Ammon's horn (tissue), 1 donor: Measurements from ENCODE around the gene ICAM1.

Experiments used
- DNase-seq: peaks from one replicate; pipeline ENCODE4 v3.0.0-alpha.2; 2016; ENCODE audit warnings: low spot score

The ICAM1 gene

DNA sequence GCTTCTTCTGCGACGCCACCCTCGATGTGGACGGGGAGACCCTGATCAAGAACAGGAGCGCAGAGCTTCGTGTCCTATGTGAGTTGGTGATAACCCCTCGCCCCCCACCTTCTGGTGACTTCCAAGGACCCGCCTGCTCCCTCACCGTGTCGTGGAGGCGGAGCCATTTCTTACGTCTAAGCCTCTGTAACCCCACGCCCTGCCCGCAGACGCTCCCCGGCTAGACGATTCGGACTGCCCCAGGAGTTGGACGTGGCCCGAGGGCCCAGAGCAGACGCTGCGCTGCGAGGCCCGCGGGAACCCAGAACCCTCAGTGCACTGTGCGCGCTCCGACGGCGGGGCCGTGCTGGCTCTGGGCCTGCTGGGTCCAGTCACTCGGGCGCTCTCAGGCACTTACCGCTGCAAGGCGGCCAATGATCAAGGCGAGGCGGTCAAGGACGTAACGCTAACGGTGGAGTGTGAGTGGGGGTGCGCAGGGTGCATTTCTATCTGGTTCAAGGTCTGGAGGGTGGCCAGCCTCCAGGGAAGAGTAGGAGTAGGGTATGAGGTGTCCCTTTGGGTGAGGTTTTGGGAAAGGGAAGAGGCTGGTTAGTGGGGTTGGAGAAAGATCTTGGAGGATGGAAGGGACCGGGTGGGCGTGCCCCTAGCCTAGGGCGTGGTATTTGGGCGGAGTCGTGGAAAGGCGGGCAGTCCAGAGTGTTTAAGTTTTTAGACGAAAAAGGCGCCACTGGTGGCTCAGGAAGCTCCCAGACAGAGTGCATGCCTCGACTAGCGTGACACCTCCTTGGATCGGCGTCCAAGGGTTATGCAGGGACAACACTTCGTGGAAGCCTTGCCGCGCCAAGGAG lies 22.1 kb downstream of the ICAM1 start:
- no peak for DNase-seq

DNA sequence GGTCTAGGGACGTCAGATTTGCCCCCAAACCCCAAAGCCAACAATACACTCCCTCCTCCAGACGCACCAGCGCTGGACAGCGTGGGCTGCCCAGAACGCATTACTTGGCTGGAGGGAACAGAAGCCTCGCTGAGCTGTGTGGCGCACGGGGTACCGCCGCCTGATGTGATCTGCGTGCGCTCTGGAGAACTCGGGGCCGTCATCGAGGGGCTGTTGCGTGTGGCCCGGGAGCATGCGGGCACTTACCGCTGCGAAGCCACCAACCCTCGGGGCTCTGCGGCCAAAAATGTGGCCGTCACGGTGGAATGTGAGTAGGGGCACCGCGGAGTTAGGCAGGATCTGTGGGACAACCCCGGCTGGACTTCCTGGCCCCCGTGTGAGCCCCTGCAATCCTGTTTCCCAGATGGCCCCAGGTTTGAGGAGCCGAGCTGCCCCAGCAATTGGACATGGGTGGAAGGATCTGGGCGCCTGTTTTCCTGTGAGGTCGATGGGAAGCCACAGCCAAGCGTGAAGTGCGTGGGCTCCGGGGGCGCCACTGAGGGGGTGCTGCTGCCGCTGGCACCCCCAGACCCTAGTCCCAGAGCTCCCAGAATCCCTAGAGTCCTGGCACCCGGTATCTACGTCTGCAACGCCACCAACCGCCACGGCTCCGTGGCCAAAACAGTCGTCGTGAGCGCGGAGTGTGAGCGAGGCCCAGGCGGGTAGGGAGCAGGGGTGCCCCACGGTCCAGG lies 22.9 kb downstream of the ICAM1 start:
- no peak for DNase-seq

DNA sequence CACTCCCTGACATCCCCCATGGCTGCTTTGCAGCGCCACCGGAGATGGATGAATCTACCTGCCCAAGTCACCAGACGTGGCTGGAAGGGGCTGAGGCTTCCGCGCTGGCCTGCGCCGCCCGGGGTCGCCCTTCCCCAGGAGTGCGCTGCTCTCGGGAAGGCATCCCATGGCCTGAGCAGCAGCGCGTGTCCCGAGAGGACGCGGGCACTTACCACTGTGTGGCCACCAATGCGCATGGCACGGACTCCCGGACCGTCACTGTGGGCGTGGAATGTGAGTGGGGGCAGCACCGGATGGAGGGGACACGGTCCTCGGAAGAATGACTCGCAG lies 23.4 kb downstream of the ICAM1 start:
- no peak for DNase-seq

- DNase-seq = no peak
Observed at GRCh38 chr19:10295305-10295846, 24.5 kb downstream of the ICAM1 start.

- DNase-seq = no peak
Observed at GRCh38 chr19:10295847-10296591, 25.1 kb downstream of the ICAM1 start.

DNA sequence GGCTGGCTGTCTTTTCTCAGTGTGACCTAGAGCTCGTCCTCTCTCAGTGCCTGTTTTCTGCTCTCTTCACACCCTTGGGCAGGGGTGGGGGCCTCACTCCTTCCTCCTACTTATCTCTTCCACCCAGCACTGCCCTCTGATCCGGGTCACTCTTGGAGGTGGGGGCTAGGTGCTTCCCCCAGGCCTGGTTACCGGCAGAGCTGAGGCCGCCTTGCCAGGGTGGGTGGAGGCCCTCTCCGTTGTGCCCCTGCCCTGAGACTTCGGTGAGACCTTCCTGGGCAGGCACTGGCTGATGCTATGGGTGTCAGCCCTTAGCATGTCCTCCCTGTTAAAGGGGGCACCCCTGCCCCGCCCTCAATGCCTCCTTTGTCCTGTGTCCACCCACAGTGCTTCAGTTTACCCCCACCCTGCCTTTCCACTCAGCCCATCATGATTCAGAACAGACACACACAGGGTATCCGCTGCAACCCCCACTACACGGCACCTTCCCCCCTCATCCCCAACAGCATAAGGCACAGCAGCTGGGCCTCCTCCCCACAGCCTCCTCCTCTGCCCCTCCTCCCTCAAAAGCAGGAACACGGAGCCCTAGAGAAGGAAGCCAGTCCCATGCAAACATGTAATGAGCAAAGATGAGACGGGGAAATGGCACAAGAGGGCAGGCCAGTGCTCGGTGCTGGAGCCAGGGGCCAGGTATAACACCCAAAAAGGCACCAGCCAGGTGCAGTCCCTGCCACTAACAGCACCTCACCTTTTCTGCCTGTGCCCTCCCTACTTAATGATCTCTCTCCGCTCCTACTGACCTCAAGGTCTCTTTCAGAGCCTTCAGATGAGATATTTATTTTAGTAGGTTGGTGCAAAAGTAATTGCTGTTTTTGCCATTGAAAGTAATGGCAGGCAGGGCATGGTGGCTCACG lies 28.9 kb downstream of the ICAM1 start:
- peak; percentile 73 for DNase-seq

- DNase-seq = peak; percentile 79
Observed at GRCh38 chr19:10305139-10305806, 34.4 kb downstream of the ICAM1 start.

DNA sequence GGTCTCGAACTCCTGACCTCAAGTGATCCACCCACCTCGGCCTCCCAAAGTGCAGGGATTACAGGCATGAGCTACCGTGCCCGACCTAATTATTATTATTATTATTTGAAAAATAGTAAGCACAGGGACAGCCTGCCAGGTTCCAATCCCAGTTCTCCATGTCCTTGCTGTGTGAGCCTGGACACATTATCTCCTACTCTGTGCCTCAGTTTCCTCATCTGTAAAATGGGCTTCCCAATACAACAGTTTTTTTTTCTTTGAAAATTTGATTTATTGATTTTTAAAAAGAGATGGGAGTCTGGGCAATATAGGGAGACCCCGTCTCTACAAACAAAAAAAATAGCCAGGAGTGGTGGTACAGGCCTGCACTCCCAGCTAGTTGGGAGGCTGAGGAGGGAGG lies 35.4 kb downstream of the ICAM1 start:
- DNase-seq = no peak

DNA sequence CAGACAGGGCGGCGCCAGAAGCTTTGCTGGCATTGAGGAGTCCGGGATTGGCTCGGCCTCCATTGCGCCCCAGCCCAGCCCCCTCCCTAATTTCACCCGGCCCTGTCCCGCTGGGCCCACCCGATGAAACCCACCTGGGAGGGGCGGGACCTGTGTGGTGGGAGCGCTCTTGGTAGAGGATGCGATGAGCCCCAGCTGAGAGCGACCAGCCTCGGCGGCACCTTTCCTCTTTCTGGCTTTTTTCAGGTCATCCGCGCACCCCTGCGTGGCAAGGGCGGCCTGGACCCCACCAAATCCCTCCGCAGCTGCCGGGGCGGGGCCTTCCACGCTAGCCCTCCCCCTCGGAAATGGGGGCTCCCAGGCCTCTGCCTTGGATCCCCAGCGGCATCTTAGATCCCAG lies 38.5 kb downstream of the ICAM1 start, which contains the start of gene ZGLP1:
Gene ZGLP1, minus strand, starts transcription at position 393 of the 400 bp plus-strand sequence.
- no peak for DNase-seq

GRCh38 chr19:10315335-10316214 lies 44.7 kb downstream of the ICAM1 start, which contains the start of gene FDX2:
TSS of gene FDX2 (minus strand) at chr19:10316015. CDS start at chr19:10315996, 19 bp downstream.
- DNase-seq = peak; percentile 92

- DNase-seq = no peak
Observed at GRCh38 chr19:10316229-10317044, 45.5 kb downstream of the ICAM1 start.

DNA sequence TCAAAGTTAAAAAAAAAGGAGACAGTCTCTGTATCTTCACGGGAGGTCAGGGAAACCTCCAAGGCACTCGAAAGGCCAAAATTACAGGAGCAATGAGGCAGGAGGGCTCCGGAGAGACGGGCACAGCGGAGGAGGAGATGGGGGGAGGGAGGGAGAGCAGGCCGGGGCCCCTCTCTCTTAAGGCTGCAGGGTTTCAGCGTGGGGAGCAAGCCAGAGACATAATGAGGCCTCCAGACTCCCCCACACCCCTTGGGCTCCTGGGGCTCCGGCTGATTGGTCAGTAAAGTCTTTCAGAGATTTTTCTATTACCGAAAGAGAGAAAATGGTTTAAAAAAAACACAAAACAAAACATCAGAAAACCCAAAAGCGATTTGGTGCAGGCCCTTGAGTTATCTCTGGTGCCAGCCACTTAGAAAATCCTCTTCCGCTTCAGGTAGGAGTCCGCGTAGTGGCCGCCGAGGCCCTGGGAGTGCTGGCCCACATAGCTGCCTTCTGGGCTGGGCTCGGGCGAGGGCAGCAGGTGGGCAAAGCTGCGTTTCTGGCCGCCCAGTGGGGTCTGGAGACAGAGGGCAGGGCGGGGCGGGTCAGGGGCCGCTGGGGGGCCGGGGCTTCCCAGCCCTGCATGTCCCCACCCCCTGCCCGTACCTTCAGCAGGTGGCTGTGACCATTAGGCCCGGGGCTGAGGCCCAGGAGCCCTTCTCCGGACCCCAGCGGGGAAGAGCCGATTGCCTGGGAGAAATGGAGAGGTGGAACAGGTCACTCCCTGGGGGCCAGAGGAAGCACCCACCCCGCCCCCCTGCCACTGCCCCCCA lies 46.3 kb downstream of the ICAM1 start:
- DNase-seq = no peak

GRCh38 chr19:10317857-10318462 lies 47.0 kb downstream of the ICAM1 start:
- no peak for DNase-seq

GRCh38 chr19:10318807-10319682 lies 48.1 kb downstream of the ICAM1 start:
- DNase-seq = no peak

GRCh38 chr19:10320602-10321416 lies 49.9 kb downstream of the ICAM1 start:
- DNase-seq = no peak

GRCh38 chr19:10321417-10321797 lies 50.5 kb downstream of the ICAM1 start:
- no peak for DNase-seq
